Suppressor macrophage treated with lipopolysaccharide for 1 hour (primary cell): ENCODE results near the gene PLAGL1.
"Not testable (repeated sequence)": the region's sequence is repeated elsewhere in the genome, so short reads cannot be mapped to it uniquely, and the experiment has no call there.

Experiments
- DNase-seq, 3 donors: peaks; one replicate each; pipeline ENCODE4 v3.0.0-alpha.2; 2020 to 2022

PLAGL1 gene, protein sequence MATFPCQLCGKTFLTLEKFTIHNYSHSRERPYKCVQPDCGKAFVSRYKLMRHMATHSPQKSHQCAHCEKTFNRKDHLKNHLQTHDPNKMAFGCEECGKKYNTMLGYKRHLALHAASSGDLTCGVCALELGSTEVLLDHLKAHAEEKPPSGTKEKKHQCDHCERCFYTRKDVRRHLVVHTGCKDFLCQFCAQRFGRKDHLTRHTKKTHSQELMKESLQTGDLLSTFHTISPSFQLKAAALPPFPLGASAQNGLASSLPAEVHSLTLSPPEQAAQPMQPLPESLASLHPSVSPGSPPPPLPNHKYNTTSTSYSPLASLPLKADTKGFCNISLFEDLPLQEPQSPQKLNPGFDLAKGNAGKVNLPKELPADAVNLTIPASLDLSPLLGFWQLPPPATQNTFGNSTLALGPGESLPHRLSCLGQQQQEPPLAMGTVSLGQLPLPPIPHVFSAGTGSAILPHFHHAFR

DNA sequence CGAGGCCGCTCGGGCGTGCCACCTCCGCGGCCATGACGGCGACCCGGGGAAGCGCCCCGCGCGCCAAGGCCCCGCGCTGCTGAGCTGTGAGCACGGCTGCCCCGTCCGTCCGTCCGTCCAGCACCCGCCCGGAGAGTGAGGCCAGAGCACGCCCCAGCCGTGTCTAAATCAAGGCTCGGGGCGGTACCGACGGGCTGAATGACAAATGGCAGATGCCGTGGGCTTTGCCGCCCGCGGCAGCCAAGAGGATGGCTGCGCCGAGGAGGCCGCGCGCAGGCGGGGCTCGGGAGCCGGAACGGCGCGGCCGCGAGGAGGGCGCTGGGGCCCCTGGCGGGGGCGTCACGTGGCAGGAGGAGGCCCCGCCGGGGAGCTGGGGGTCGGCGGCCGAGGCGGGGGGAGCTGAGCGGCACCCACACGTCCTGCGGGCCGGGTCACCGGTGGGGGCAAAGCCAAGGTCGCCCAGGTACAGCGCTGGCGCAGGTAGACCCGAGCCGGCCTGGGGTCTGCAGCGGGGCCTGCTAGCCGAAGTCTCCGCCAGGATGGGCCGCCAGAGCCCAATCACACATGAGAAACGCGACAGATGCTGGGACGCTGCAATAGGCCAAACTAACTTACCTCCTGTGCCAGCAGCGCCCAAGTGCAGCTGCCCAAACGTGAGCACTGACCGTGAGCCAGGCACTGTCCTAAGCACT, at the start of gene PLAGL1:
PLAGL1 (minus strand) TSS at position 140 of the 692 bp plus-strand sequence. CDS start 60,123 bp downstream, outside the sequence.
- DNase-seq: peak; percentile 74 to 82 (median 76)

DNA sequence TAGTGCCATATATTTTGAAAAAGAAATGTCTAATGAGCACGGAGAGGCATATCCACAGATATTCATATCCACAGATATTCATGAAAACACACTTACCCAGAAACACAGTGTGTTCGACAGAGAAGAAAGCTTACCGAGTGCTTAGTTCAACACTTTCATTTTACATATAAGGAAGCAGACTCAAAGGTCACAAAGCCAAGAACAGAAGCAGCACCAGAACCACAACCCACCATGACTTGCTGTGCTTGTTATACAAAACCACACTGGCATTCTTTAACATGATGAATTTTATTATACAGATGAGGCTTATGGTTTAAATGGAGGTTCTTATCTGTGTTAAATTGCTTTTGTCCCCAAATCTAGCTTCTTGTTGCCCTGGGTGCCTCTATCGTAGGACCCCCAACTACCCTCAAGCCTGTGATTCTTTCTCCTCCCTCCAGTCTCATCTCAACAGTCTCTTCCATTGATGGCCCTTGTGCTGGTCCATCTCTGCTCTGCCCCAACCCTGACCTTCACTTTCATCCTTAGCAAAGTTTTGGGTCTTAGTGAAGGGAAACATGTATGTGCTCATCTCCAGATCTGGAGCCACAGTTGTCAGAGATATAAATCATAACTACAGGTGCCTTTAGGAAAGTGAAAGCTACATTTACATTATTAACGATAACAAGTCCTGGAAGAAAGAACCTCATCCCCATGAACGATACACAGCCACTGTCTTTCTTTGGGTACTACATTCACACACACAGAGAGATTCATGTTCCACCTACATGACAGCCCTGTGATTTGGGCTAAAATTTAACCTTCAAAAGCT, 47.3 kb upstream of the PLAGL1 start:
- peak; percentile 26 to 58 (median 51) for DNase-seq

DNA sequence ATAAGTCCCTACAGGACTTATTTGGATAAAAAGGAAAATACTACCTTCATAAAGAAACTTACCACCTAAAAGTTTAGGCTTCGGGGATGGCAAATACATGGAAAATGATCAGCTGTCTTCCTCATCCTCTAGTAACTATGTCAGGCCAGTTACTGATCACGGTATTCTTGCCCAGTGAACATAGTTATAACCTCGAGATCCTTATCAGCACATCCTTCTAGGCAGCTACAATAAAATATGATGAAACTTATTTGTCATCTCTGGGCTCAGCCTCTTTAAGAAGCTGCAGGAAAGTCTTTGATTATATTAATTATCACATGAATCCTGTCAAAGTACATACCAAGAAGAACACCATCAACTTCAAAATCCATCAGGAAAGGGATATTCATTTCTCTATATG, 45.5 kb upstream of the PLAGL1 start:
- no peak for DNase-seq

DNA sequence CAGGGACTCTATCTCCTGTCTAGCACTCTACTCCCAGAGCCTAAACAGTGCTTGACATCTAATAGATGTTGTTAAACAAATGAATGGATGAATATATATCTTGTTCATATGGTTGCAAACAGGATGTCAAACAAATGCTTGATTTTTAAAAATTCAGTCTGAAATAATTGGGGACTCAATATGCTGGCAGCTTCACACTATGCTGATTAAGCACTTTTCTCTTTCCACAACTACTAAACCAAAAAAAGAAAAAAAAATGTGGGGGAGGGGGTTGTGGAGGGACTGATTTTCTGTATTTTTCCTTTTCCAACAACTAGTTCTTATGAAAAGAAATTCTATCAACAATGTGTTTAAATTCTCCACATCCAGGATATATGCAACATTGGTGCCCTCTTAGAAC, 44.4 kb upstream of the PLAGL1 start:
- DNase-seq: no peak

DNA sequence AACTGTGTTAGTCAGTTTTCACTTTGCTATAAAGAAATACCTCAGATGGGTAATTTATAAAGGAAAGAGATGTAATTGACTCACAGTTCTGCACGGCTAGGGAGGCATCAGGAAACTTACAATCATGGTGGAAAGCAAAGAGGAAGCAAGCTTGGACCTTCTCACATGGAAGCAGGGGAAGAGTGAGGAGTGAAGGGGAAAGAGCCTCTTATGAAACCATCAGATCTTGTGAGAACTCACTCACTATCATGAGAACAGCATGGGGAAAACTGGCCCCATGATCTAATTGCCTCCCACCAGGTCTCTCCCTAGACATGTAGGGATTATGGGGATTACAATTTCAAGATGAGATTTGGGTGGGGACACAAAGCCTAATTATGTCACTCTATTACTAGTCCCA, 41.3 kb upstream of the PLAGL1 start:
- DNase-seq: peak; percentile 65 to 74 (median 74)

DNA sequence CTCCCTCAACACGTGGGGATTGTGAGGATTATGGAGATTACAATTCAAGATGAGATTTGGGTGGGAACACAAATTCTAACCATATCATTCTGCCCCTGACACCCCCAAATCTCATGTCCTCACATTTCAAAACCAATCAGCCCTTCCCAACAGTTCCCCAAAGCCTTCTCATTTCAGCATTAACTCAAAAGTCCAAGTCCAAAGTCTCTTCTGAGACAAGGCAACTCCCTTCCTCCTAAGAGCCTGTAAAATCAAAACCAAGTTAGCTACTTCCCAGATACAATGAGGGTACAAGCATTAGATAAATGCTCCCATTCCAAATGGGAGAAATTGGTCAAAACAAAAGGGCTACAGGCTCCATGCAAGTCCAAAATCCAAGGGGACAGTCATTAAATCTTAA, 39.6 kb upstream of the PLAGL1 start:
- DNase-seq: no peak

DNA sequence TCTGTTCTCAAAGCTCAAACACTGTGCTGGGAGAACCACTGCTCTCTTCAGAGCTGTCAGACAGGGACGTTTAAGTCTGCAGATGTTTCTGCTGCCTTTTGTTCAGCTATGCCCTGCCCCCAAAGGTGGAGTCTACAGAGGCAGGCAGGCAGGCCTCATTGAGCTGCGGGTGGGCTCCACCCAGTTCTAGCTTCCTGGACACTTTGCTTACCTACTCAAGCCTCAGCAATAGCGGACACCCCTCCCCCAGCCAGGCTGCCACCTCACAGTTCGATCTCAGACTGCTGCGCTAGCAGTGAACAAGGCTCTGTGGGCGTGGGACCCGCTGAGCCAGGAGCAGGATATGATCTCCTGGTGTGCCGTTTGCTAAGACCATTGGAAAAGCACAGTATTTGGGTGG, 38.6 kb upstream of the PLAGL1 start:
- not testable (repeated sequence) for DNase-seq

DNA sequence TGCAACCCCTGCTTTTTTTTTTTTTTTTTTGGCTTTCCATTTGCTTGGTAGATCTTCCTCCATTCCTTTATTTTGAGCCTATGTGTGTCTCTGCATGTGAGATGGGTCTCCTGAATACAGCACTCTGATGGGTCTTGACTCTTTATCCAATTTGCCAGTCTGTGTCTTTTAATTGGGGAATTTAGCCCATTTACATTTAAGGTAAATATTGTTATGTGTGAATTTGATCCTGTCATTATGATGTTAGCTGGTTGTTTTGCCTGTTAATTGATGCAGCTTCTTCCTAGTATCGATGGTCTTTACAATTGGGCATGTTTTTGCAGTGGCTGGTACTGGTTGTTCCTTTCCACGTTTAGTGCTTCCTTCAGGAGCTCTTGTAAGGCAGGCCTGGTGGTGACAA, 36.9 kb upstream of the PLAGL1 start:
- not testable (repeated sequence) for DNase-seq

DNA sequence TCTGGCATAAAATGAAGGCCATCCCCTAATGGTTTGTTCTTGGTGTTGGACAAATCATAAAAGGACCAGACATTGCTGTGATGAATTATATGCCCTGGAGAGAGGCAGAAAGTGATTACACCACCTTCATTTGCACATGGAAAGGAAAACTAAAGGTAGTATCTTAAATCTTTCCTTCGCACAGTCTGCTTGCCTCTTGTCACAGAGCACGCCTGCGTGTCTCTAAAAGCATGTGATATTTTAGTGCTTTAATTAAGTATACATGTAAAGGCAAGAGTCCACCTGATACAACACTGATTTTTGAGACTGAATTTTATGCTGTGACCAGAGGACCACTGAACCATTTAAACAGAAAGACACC, 28.8 kb upstream of the PLAGL1 start:
- DNase-seq: no peak

DNA sequence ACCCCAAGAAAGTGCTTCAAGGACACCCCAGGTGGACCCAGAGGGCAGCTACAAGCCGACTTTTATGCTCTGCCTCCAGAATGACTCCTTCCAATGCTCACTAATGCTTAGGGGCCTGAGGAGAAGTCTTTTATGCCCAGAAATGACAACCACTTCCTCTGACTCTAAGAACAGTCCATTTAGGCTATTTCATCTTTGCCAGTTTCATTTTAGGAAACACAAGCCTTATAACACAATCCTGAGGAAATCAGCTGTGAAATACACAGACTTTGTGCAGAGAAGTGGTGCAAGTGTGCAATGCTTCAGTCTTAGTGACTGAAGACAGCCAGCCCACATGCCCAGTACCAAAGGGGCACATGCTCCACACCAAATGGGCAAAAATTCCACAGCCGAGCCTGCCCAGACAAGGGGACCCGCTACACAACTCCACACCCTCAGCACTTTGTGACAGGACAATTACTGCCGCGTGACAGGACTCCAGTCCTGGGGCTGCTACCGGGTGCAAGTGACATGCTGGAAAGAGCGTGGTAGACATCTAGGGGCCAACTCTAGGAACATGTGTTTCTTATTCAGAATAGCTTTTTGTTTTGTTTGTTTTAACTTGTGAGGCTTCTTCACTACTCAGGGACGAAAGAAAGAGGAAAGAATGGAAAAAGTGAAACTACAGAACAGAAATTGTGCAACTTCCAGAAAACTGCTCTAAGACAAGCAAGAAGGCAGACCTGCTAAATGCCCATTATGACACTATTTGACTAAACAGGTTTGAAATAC, 28.2 kb upstream of the PLAGL1 start:
- DNase-seq: peak; percentile 56 to 81 (median 63)

DNA sequence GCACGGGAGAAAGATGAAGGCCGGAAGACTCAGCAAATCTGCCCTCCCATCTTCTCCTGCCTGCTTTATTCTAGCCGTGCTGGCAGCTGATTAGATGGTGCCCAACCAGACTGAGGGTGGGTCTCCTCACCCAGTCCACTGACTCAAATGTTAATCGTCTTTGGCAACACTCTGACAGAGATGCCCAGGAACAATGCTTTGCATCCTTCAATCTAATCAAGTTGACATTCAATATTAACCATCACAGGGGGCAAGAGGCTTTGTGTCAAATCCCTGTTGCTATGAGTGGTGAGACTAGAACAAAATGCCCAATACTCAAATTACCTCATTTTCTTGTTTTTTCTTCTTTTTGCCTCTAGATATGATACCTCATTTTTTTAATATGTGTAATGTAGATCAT, 27.4 kb upstream of the PLAGL1 start:
- peak in 1 of 3 donors; percentile 13 for DNase-seq

DNA sequence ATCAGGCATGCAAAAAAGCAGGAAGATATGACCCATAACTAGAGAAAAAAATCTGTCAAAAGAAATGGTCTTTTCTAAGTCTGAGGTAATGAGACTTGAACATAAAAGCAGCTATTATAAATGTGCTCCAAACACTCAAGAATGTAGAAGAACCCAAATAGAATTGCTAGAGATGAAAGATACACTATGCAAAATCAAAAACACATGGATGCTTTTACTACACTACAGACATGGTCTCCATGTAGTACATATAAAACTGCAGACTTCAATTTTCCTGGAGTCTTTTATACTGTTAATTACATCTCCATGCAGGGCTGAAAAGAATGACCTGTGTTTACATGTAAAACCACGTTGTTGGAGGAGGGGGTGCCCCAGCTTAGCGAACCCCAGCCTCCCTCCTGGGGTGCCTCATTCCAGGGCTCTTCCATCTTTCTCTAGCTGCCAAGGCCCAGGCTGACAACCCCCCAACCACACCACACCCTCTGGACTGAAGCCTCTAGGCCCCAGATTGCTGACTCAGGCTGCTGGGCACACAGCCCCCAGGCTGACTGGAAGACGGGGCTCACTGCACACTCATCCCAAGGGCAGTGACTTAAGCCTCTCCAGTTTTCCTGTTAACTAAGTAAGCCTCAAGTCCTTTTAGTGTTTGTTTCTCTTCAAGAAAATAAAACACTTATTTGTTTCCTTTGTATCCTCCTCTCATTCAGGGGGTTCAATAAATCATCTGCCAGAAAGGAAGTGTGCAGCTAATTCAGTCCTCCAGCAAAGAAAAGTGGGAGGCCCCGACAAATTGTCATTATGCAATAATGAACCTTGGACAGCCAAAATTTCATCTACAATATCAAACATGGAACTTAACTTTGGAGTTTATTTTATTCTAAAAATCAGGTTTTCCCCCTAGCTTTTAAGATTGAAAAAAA, 26.0 kb upstream of the PLAGL1 start:
- peak in 1 of 3 donors; percentile 33 for DNase-seq

DNA sequence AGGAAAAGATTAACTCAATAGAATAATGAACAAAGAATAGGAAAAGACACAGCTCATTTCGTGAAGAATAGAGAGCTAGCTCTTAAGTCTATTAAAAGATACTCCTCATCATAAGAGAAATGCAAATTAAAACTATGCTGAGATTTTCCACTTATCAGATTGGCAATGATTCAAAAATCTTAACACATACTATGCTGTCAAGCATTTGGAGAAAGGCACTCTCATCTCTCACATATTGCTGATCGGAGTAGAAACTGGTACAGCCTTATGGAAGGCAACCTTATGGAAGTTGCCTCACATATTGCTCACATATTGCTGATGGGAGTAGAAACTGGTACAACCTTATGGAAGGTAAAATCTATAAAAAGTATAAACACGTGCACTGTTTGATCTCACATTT, 21.4 kb upstream of the PLAGL1 start:
- DNase-seq: peak in 1 of 3 donors; percentile 11

DNA sequence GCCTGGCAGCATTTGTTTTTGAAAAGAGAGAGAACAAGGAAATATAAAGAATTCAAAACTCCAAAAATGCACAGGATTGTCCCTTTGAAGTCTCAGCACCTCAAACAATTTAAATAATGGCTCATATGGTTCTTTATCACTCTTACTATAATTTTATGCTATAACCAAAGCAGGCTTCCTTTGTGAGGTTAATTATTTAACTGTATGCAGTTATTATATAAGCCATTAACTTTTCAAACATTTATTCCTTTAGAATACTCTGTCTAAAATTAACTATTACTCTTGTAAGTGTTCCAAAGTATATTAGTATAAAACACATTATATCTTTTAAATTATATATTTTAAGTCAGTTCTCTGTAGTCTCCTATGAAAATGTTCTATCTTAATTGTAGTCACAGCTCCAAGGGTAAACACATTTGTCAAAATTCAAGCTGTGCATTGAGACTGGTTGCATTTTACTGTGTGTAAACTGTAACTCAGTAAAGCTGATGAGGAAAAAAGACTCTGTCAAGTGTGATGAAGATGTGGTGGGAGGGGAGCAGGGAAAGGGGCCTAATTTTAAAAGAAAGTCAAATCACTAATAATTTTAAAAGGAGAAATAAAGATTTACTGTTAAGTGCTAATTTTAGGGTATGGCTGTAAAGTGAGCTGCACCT, 20.0 kb upstream of the PLAGL1 start:
- peak in 1 of 3 donors; percentile 12 for DNase-seq

DNA sequence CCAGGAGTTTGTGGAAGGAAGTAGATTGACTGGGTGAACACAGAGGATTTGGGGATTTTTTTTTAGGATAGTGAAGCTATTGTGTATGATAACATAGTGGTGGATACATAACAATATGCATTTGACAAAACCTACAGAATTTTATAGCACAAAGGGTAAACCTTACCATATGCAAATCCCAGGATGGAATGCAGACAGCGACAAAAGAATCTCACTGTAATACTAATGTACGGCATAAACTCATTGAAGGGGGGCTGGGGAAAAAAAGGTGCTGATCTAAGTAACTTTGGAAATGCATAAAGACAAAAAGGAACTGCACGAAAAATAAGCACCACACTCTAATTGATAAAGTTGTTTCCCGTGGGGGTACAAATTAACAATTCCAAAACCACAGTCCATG, 15.2 kb upstream of the PLAGL1 start:
- peak in 1 of 3 donors; percentile 16 for DNase-seq

DNA sequence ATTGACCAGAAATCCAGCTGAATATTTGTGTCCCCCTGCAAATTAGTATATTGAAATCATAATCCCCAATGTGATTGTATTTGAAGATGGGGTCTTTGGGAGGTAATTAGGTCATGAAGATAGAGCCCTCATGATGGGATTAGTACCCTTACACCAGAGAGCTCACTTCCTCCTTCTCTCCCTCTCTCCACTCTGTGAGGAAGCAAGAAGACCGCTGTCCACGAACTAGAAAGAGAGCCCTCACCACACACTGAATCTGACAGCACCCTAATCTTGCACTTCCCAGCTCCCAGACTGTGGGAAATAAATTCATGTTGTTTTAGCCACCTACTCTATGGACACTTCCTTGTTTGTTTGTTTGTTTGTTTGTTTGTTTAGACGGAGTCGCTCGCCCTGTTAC, 11.9 kb upstream of the PLAGL1 start:
- DNase-seq: peak; percentile 18 to 28 (median 28)

DNA sequence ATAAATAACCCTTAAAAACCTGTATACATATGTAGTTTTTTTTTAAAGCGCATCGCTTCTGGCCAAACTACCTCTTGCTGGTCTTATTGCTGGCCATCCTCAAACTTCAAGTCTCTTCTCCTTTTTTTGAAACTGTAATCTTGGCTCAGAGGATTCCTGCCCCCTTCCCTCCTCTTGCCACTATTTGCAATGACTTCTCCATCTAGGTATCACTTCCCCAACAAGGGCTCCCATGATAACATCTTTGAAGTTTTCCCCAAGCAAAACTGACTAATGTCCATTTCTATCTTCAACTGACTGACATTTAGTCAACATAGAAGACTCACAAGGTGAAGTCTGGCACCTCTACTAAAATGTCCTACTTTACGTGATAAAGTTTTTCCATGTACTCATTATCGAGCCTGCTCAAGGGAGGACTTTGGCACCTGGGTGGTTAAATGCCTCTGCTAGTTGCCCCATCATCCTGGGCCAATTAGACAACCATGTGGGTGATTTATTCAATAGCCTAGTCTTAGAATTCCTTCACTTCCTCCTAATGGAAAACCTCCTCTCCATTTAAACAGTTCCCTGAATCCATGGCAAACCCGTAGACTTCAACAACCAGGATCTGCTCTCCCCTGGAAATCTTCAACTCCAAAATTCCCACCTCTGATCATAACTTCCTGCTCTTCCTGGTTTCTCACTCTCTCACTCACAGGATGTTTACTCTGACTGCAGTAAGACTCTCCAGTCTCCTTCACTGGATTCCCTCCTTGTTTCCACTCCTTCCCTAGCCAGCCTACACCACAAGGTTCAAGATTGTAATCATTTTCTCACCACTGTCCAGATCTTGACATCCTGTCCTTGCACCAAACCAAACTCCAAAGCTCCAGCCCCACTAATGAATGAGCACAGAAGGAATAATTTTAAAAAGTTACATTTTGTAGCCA, 9.4 kb upstream of the PLAGL1 start:
- DNase-seq: peak; percentile 43 to 59 (median 57)

DNA sequence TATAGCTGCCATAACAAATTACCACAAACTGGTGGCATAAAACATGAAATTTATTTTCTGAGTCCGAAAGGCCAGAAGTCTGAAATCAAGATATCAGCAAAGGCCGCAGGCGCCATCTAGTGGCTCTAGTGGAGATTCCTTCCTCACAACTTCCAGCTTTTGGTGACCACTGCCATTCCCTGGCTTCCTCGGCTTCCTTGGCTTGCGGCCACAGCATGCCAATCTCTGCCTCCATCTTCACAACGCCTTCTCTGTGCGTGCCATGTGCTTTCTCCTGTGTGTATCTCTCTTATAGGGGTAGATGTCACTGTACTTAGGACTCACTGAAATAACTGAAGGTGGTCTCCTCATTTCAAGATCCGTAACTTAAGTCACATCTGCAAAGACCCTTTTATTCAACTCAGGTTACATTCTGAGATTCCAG, 5.4 kb upstream of the PLAGL1 start:
- peak; percentile 86 to 92 (median 90) for DNase-seq

DNA sequence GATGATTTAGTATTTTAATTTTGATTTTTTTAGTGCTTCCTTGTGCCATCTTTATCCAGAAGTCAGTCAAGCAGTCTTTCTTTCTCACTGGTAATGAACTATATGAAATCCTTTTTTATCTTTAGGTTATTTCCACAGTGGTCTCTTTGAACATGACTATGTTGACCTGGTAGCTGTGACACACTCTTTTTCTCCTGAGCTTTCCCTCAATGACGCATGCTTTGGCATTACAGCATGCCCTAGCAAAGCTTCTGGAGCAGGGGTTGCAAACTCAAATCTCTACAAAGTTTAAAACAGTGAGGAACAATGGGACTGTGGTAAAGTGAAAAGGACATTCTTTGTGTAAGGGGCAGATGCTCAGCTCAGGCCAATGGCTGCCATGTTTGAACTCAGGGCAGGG, 4.5 kb upstream of the PLAGL1 start:
- no peak for DNase-seq

DNA sequence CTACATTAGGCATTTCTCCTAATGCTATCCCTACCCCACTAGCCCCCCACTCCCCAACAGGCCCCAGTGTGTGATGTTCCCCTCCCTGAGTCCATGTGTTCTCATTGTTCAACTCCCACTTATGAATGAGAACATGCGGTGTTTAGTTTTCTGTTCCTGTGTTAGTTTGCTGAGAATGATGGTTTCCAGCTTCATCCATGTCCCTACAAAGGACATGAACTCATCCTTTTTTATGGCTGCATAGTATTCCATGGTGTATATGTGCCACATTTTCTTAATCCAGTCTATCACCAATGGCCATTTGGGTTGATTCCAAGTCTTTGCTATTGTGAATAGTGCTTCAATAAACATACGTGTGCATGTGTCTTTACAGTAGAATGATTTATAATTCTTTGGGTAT, 1.6 kb upstream of the PLAGL1 start:
- not testable (repeated sequence) for DNase-seq
